Measurements from ENCODE around the gene HAPLN2. TPM values are rescaled to one million over a fixed set of nuclear protein-coding genes. Genes with fewer than 3 reads are reported as not detected.

The HAPLN2 gene
- total and polyA plus RNA-seq, 2 of the 4 experiments (the other 2 are of a cell fraction): not detected

GRCh38 chr1:156647351-156647750, 28.1 kb downstream of the HAPLN2 start:
- Histone ChIP-seq H3K56ac (ENCODE audit: extremely low read depth, insufficient read depth, low read length) (no peak overlapping the region), H3K79me1 (ENCODE audit: low read depth in 1 of 2, low read length in 2 of 2) (no peaks in the 10 kb centered on the region), H3K36me3 (ENCODE audit: control insufficient read depth, insufficient read depth, low read length) (no peaks in the 10 kb centered on the region), H2AFZ (replicated peaks; ENCODE audit: low read length, poor library complexity) (no peak overlapping the region), H3K23ac (ENCODE audit: low read depth, low read length) (no peak overlapping the region), H3K9me3 (ENCODE audit: control insufficient read depth, insufficient read depth, low read length) (0 out of 2 replicates have a peak, but pooled peaks cover 1% of the 10 kb centered on the region), H4K5ac (ENCODE audit: low read depth, low read length) (no peak overlapping the region), H3K4ac (ENCODE audit: low read depth, low read length) (no peak overlapping the region), H2BK20ac (ENCODE audit: low read depth, low read length) (no peak overlapping the region), H4K8ac (ENCODE audit: low read depth in 2 of 2, low read length in 2 of 2) (no peak overlapping the region), H2BK5ac (ENCODE audit: low read depth, low read length, poor library complexity, severe bottlenecking) (no peak overlapping the region), H3K14ac (replicated peaks; ENCODE audit: low read depth, low read length) (no peak overlapping the region), H2AK9ac (replicated peaks; ENCODE audit: low read depth, low read length, poor library complexity) (no peak overlapping the region), H3K4me3 (ENCODE audit: insufficient read depth, low read depth, low read length) (no peak overlapping the region), H2AK5ac (ENCODE audit: low read depth, low read length) (no peak overlapping the region), H4K91ac (ENCODE audit: insufficient read depth, low read depth, low read length) (no peak overlapping the region), H3K27me3 (ENCODE audit: control insufficient read depth, insufficient read depth, low read length) (peaks cover 91% of the 10 kb centered on the region), H4K20me1 (ENCODE audit: insufficient read depth, low read length) (peaks cover 7% of the 10 kb centered on the region; the same call in 1 of the 2 replicates), H3K4me1 (ENCODE audit: control insufficient read depth, insufficient read depth, low read length) (no peaks in the 10 kb centered on the region), H2BK15ac (ENCODE audit: low read depth, low read length) (no peak overlapping the region), H3K4me2 (ENCODE audit: low read depth, low read length) (no peak overlapping the region), H3K18ac (ENCODE audit: low read depth, low read length) (no peak overlapping the region), H3K9me1 (ENCODE audit: insufficient read depth, low read length) (no peaks in the 10 kb centered on the region), H3K27ac (ENCODE audit: insufficient read depth, low read length) (no peak overlapping the region), H3K9ac (ENCODE audit: low read depth, low read length) (no peak overlapping the region), H2BK120ac (ENCODE audit: low read depth, low read length) (no peak overlapping the region)
- CTCF ChIA-PET: no interaction called here
- DNase-seq (no peak), ATAC-seq (ENCODE audit: low read depth) (no peak)
- BruUV-seq (replicated peaks): no TSS peak
- no peak for TF ChIP-seq CHD1 (IDR thresholded peaks at IDR 0.05; ENCODE audit: low read depth, low read length)
- TF ChIP-seq BHLHE40 (IDR thresholded peaks at IDR 0.05; ENCODE audit: low read depth, low read length): no peak
- TF ChIP-seq RAD21 (IDR thresholded peaks at IDR 0.05; ENCODE audit: low read length): no peak
- TF ChIP-seq USF2 (IDR thresholded peaks at IDR 0.05; ENCODE audit: low read depth, low read length): no peak
- POLR2A ChIA-PET (ENCODE audit: unreplicated experiment): no interaction called here
- intact Hi-C loops (cut with micrococcal nuclease) (no loop called here), dilution Hi-C loops (cut with HindIII; ENCODE audit: low sequenced_read_pairs, unreplicated experiment) (no loop called here), in situ Hi-C loops (cut with MboI; ENCODE audit: low sequenced_read_pairs) (no loop called here)
- WGBS, 2 experiments (ENCODE audit: extremely low coverage in 2 of 2, insufficient read length in 1 of 2): 80% methylated on average over 1 of the region's 10 CpGs; no CpG with 5 or more reads in 1 of the 2 experiments

All from IMR-90 (cell line).